Activated T-helper 2 cell treated with anti-CD3 and anti-CD28 coated beads, Interferon-gamma antibody, Interleukin-2, Interleukin-4, amounts not matched to agents 10 μg/mL and 5 μg/mL and 100 μg/mL, durations not matched to agents 14 hours and 24 hours and 36 hours (primary cell): Measurements from ENCODE around the gene MXD1. TPM values are rescaled to one million over a fixed set of nuclear protein-coding genes. Genes with fewer than 3 reads are reported as not detected.
"Not testable (repeated sequence)": the region's sequence is repeated elsewhere in the genome, so short reads cannot be mapped to it uniquely, and the experiment has no call there.

Source experiments
- DNase-seq: peaks from one replicate; pipeline ENCODE4 v3.0.0; 2021; ENCODE audit warnings: low spot score
- H3K27ac Mint-ChIP-seq: one replicate; pipeline ENCODE4 v1.8.0; 2021; ENCODE audit warnings: mixed read lengths
- H3K27me3 Mint-ChIP-seq: one replicate; pipeline ENCODE4 v1.8.0; 2021; ENCODE audit warnings: low read depth, mixed read lengths
- H3K36me3 Mint-ChIP-seq: one replicate; pipeline ENCODE4 v1.8.0; 2021; ENCODE audit warnings: low read depth, mixed read lengths
- H3K4me1 Mint-ChIP-seq: one replicate; pipeline ENCODE4 v1.8.0; 2021; ENCODE audit warnings: low read depth, mixed read lengths
- H3K4me3 Mint-ChIP-seq: one replicate; pipeline ENCODE4 v1.8.0; 2021; ENCODE audit warnings: low read depth, mild to moderate bottlenecking, moderate library complexity, mixed read lengths
- H3K9me3 Mint-ChIP-seq: one replicate; pipeline ENCODE4 v1.8.0; 2021; ENCODE audit warnings: mixed read lengths
- intact Hi-C: fragments of 100-400 bp; cut with micrococcal nuclease; formaldehyde crosslinking; loops from one replicate; pipeline ENCODE4 v1.15.1; 2023
- total RNA-seq: library from RNA; stranded (reverse); gene quantifications from 2 replicates; pipeline ENCODE4 v1.2.3, GENCODE V29; 2022

The MXD1 gene
- total RNA-seq, 1 donor from 2014 or later = 10.0 TPM

GRCh38 chr2:69948032-69948962, 33.4 kb downstream of the MXD1 start:
- no peak for DNase-seq
- Mint-ChIP-seq H3K9me3 (no peaks in the 10 kb centered on the region), H3K4me1 (peaks cover 48% of the 10 kb centered on the region), H3K27ac (no peak overlapping the region), H3K36me3 (peaks cover 10% of the 10 kb centered on the region), H3K4me3 (no peak overlapping the region), H3K27me3 (peaks cover 2% of the 10 kb centered on the region)
- intact Hi-C loops = loop anchor here (5.0 kb wide), 1 partner anchor 94 kb away; no protein-coding TSS in a partner anchor

- no peak for DNase-seq
- Mint-ChIP-seq H3K9me3 (no peaks in the 10 kb centered on the region), H3K36me3 (peaks cover 2% of the 10 kb centered on the region), H3K27ac (no peak overlapping the region), H3K4me3 (no peak overlapping the region), H3K27me3 (peaks cover 2% of the 10 kb centered on the region), H3K4me1 (peaks cover 43% of the 10 kb centered on the region)
- intact Hi-C loops = loop anchor here (5.0 kb wide), 1 partner anchor 93 kb away; no protein-coding TSS in a partner anchor
Observed at GRCh38 chr2:69948963-69949645, 34.2 kb downstream of the MXD1 start.

- H3K27ac Mint-ChIP-seq = no peak overlapping the region
- intact Hi-C loops = no loop called here
- H3K9me3 Mint-ChIP-seq = no peaks in the 10 kb centered on the region
- no peaks in the 10 kb centered on the region for H3K36me3 Mint-ChIP-seq
- no peak overlapping the region for H3K4me3 Mint-ChIP-seq
- DNase-seq = no peak
- H3K4me1 Mint-ChIP-seq = peaks cover 33% of the 10 kb centered on the region
- H3K27me3 Mint-ChIP-seq = peaks cover 2% of the 10 kb centered on the region
Observed at GRCh38 chr2:69950241-69950640, 35.3 kb downstream of the MXD1 start.

- H3K27ac Mint-ChIP-seq, intact Hi-C loops, H3K27me3 Mint-ChIP-seq, H3K9me3 Mint-ChIP-seq, DNase-seq, H3K36me3 Mint-ChIP-seq, H3K4me3 Mint-ChIP-seq: not testable (repeated sequence)
- H3K4me1 Mint-ChIP-seq = peaks cover 29% of the 10 kb centered on the region
Observed at GRCh38 chr2:69950671-69951070, 35.8 kb downstream of the MXD1 start.

- Mint-ChIP-seq H3K36me3 (no peaks in the 10 kb centered on the region), H3K9me3 (no peaks in the 10 kb centered on the region), H3K27ac (no peak overlapping the region), H3K4me1 (peaks cover 10% of the 10 kb centered on the region), H3K27me3 (peaks cover 22% of the 10 kb centered on the region), H3K4me3 (no peak overlapping the region)
- DNase-seq = no peak
- intact Hi-C loops = no loop called here
Observed at GRCh38 chr2:69952336-69953115, 37.6 kb downstream of the MXD1 start.

GRCh38 chr2:69954084-69954483, 39.2 kb downstream of the MXD1 start:
- no peak for DNase-seq
- intact Hi-C loops = no loop called here
- H3K9me3 Mint-ChIP-seq = no peaks in the 10 kb centered on the region
- peaks cover 7% of the 10 kb centered on the region for H3K4me1 Mint-ChIP-seq
- H3K27me3 Mint-ChIP-seq = peaks cover 25% of the 10 kb centered on the region
- H3K36me3 Mint-ChIP-seq = no peaks in the 10 kb centered on the region
- no peak overlapping the region for H3K27ac Mint-ChIP-seq
- H3K4me3 Mint-ChIP-seq = no peak overlapping the region

GRCh38 chr2:69955029-69955428, 40.1 kb downstream of the MXD1 start:
- no peak overlapping the region for H3K4me3 Mint-ChIP-seq
- H3K9me3 Mint-ChIP-seq = no peaks in the 10 kb centered on the region
- H3K27me3 Mint-ChIP-seq = peaks cover 29% of the 10 kb centered on the region
- intact Hi-C loops = no loop called here
- DNase-seq = no peak
- peaks cover 7% of the 10 kb centered on the region for H3K4me1 Mint-ChIP-seq
- H3K36me3 Mint-ChIP-seq = no peaks in the 10 kb centered on the region
- H3K27ac Mint-ChIP-seq = no peak overlapping the region

GRCh38 chr2:69956475-69956979, 41.6 kb downstream of the MXD1 start:
- H3K4me1 Mint-ChIP-seq = peaks cover 7% of the 10 kb centered on the region
- no peak overlapping the region for H3K27ac Mint-ChIP-seq
- H3K9me3 Mint-ChIP-seq = no peaks in the 10 kb centered on the region
- peaks cover 28% of the 10 kb centered on the region for H3K27me3 Mint-ChIP-seq
- H3K36me3 Mint-ChIP-seq = no peaks in the 10 kb centered on the region
- H3K4me3 Mint-ChIP-seq = no peak overlapping the region
- DNase-seq = no peak
- intact Hi-C loops = no loop called here

GRCh38 chr2:69957965-69958364, 43.1 kb downstream of the MXD1 start:
- no peaks in the 10 kb centered on the region for H3K36me3 Mint-ChIP-seq
- H3K27me3 Mint-ChIP-seq = peaks cover 28% of the 10 kb centered on the region
- no peak overlapping the region for H3K27ac Mint-ChIP-seq
- H3K4me3 Mint-ChIP-seq = no peak overlapping the region
- H3K4me1 Mint-ChIP-seq = peaks cover under 1% of the 10 kb centered on the region
- intact Hi-C loops = no loop called here
- H3K9me3 Mint-ChIP-seq = no peaks in the 10 kb centered on the region
- no peak for DNase-seq

GRCh38 chr2:69958480-69958879, 43.6 kb downstream of the MXD1 start:
- Mint-ChIP-seq H3K27me3 (peaks cover 28% of the 10 kb centered on the region), H3K36me3 (no peaks in the 10 kb centered on the region), H3K27ac (no peak overlapping the region), H3K9me3 (no peaks in the 10 kb centered on the region), H3K4me1 (no peaks in the 10 kb centered on the region), H3K4me3 (no peak overlapping the region)
- DNase-seq = no peak
- intact Hi-C loops = no loop called here

GRCh38 chr2:69959425-69959824, 44.5 kb downstream of the MXD1 start:
- H3K4me3 Mint-ChIP-seq = no peak overlapping the region
- H3K27ac Mint-ChIP-seq = no peak overlapping the region
- intact Hi-C loops = no loop called here
- no peaks in the 10 kb centered on the region for H3K9me3 Mint-ChIP-seq
- no peaks in the 10 kb centered on the region for H3K4me1 Mint-ChIP-seq
- no peaks in the 10 kb centered on the region for H3K36me3 Mint-ChIP-seq
- no peak for DNase-seq
- H3K27me3 Mint-ChIP-seq = peaks cover 28% of the 10 kb centered on the region

GRCh38 chr2:69960821-69961220, 45.9 kb downstream of the MXD1 start:
- Mint-ChIP-seq H3K36me3 (no peaks in the 10 kb centered on the region), H3K27ac (no peak overlapping the region), H3K9me3 (no peaks in the 10 kb centered on the region), H3K4me3 (no peak overlapping the region), H3K27me3 (peaks cover 23% of the 10 kb centered on the region), H3K4me1 (peaks cover 4% of the 10 kb centered on the region)
- intact Hi-C loops = no loop called here
- no peak for DNase-seq
